GM12878 (cell line): ENCODE measurements around the gene ORM2. TPM values are rescaled to one million over a fixed set of nuclear protein-coding genes. Genes with fewer than 3 reads are reported as not detected.
A peak's percentile ranks its signal among the peaks of the same experiment; 100 is the strongest.

Source experiments
- ATAC-seq: fragments of 200-7000 bp; cut with Tn5 transposase; 3 replicates; pipeline ENCODE4 v1.9.1; 2020; ENCODE audit warnings: mild to moderate bottlenecking, moderate library complexity
- BruUV-seq: library from RNA; stranded (reverse); fragments of 400-500 nt; replicated peaks from 2 replicates; lab custom pipeline; 2021; lab: Mats Ljungman, UMichigan
- CTCF ChIA-PET: fragments of 300-600 bp; sonication (Branson Sonifier 250); formaldehyde crosslinking; extraction: SDS; loops from one replicate; lab custom pipeline; 2021; ENCODE audit warnings: inconsistent platforms; lab: Yijun Ruan, JAX
- POLR2A ChIA-PET: fragments of 350-600 bp; formaldehyde crosslinking; extraction: SDS; loops from one replicate; lab custom pipeline; 2021; ENCODE audit warnings: inconsistent platforms; lab: Charles Lee
- RAD21 ChIA-PET: fragments of 300-600 bp; sonication (Branson Sonifier 250); formaldehyde crosslinking; loops from one replicate; lab custom pipeline; 2023; ENCODE audit warnings: antibody characterized with exemption; ENCODE audit not compliant: unreplicated experiment; lab: Charles Lee
- SMC1A ChIA-PET: fragments of 300-600 bp; sonication (Branson Sonifier 250); formaldehyde crosslinking; loops from one replicate; lab custom pipeline; 2023; ENCODE audit not compliant: unreplicated experiment, uncharacterized antibody; lab: Charles Lee
- DNase-seq: peaks from one replicate; pipeline ENCODE4 v3.0.0-alpha.2; 2011; ENCODE audit warnings: low read depth, low spot score
- FAIRE-seq: peaks from 3 replicates; lab custom pipeline; 2011; peaks lifted over from hg19 to GRCh38; lab: Jason Lieb, UNC
- H2AFZ ChIP-seq: 2 replicates; pipeline ENCODE4 v1.6.0; 2011; ENCODE audit warnings: low read depth, low read length, control low read depth; ENCODE audit not compliant: control insufficient read depth
- H3K27ac ChIP-seq: 2 replicates; pipeline ENCODE4 v1.5.1; 2011; ENCODE audit warnings: control low read depth; ENCODE audit not compliant: control insufficient read depth, insufficient read depth
- H3K27me3 ChIP-seq, 2 experiments: replicated peaks in 1 of 2; 2 replicates each; pipeline versions ENCODE4 v1.6.0 to v1.6.1; 2011; ENCODE audit warnings: low read length in 1 of 2; ENCODE audit not compliant: control insufficient read depth in 2 of 2, insufficient read depth in 2 of 2
- H3K36me3 ChIP-seq, 2 experiments: 2 replicates each; pipeline ENCODE4 v1.5.1; 2011; ENCODE audit warnings: low read length in 1 of 2; ENCODE audit not compliant: control insufficient read depth in 2 of 2, insufficient read depth in 2 of 2
- H3K4me1 ChIP-seq: 2 replicates; pipeline ENCODE4 v1.6.1; 2011; ENCODE audit warnings: mild to moderate bottlenecking, low read length, moderate library complexity, mixed read lengths; ENCODE audit not compliant: control insufficient read depth, insufficient read depth
- H3K4me2 ChIP-seq: 2 replicates; pipeline ENCODE4 v1.6.0; 2011; ENCODE audit warnings: control low read depth; ENCODE audit not compliant: control insufficient read depth, insufficient read depth
- H3K4me3 ChIP-seq: fragments of 200-600 bp; sonication (generic); 2 replicates; pipeline ENCODE4 v1.5.1; 2016
- H3K79me2 ChIP-seq: 2 replicates; pipeline ENCODE4 v1.6.0; 2011; ENCODE audit warnings: low read length; ENCODE audit not compliant: control insufficient read depth, insufficient read depth
- H3K9ac ChIP-seq: 2 replicates; pipeline ENCODE4 v1.8.0; 2011; ENCODE audit warnings: low read length, control low read depth, mixed read lengths; ENCODE audit not compliant: control insufficient read depth, insufficient read depth
- H3K9me3 ChIP-seq: replicated peaks from 3 replicates; pipeline ENCODE4 v1.5.1; 2011; ENCODE audit warnings: mild to moderate bottlenecking, low read length; ENCODE audit not compliant: control insufficient read depth, insufficient read depth
- H4K20me1 ChIP-seq: 2 replicates; pipeline ENCODE4 v1.6.0; 2011; ENCODE audit not compliant: control insufficient read depth, insufficient read depth
- ASH2L ChIP-seq: fragments of 300-600, 200-600 bp; sonication (generic); IDR thresholded peaks from 2 replicates; pipeline ENCODE4 v1.6.1; 2017; ENCODE audit warnings: low read depth, mild to moderate bottlenecking, borderline replicate concordance
- BCL11A ChIP-seq: IDR thresholded peaks from 2 replicates; pipeline ENCODE4 v1.6.1; 2011; ENCODE audit warnings: low read depth, low read length
- FOXK2 ChIP-seq: fragments of 450-650 bp; IDR thresholded peaks from 2 replicates; pipeline ENCODE4 v1.6.1; 2017; ENCODE audit warnings: mild to moderate bottlenecking, moderate library complexity
- REST ChIP-seq: IDR thresholded peaks from 2 replicates; pipeline ENCODE4 v1.6.1; 2012; ENCODE audit warnings: mild to moderate bottlenecking, low read depth, low read length
- SMARCA5 ChIP-seq: fragments of 450-650 bp; IDR thresholded peaks from 2 replicates; pipeline ENCODE4 v1.6.1; 2017; ENCODE audit warnings: mild to moderate bottlenecking
- ZSCAN29 ChIP-seq: fragments of 450-650 bp; IDR thresholded peaks from 2 replicates; pipeline ENCODE4 v1.6.1; 2017; ENCODE audit warnings: mild to moderate bottlenecking, moderate library complexity
- WGBS: methylation state at CpG from one replicate; pipeline ENCODE4 v1.1.6; 2016; ENCODE audit warnings: low lambda C conversion rate; ENCODE audit not compliant: insufficient replicate concordance, insufficient coverage; ENCODE audit errors: missing lambda C conversion rate; 5-methylcytosine and 5-hydroxymethylcytosine counted together
- in situ Hi-C: fragments of 300-500 bp; cut with MboI; formaldehyde crosslinking; loops from 9 replicates; pipeline ENCODE4 v1.14.3; 2018; ENCODE audit warnings: mixed read lengths
- intact Hi-C: fragments of 100-400 bp; cut with micrococcal nuclease; formaldehyde crosslinking; loops from one replicate; pipeline ENCODE4 v1.14.2; 2022; ENCODE audit not compliant: unreplicated experiment
- polyA plus RNA-seq, 11 experiments: library from polyadenylated mRNA; depleted of rRNA in 4 of 11; unstranded in 6 of 11; stranded (reverse) in 5 of 11; fragments of >200 nt; fragmentation: Nextera tagmentation in 4 of 11; fragmentation: Illumina TruSeq in 1 of 11; extraction: Ambion mirVana in 4 of 11; extraction: Trizol in 1 of 11; gene quantifications; 1 replicate in 1 of 11; 2 replicates in 10 of 11; pipeline versions ENCODE4 v1.2.1 to v1.2.3, GENCODE V29; 2011 to 2016; ENCODE audit warnings: inconsistent platforms in 2 of 11, missing spikeins in 2 of 11, low read depth in 1 of 11
- total RNA-seq, 4 experiments: library from RNA; depleted of rRNA in 3 of 4; stranded (reverse); fragments of >200 nt in 3 of 4; fragmentation: Illumina TruSeq in 1 of 4; extraction: Trizol in 1 of 4; gene quantifications; 2 replicates each; pipeline versions ENCODE4 v1.2.1 to v1.2.3, GENCODE V29; 2013 to 2021

The ORM2 gene
- total and polyA plus RNA-seq, 10 of the 15 experiments (the other 5 are each of a cell fraction or from before 2014, with no cell fraction given) = 0.64 TPM; not detected in 9

- WGBS = 92% methylated on average over 12 of the region's 12 CpGs
- no peak overlapping the region for H3K4me2 ChIP-seq
- no peaks in the 10 kb centered on the region for H3K9me3 ChIP-seq
- SMC1A ChIA-PET = interaction anchor here (0.8 to 5.7 kb wide), 8 partner anchors 11 to 312 kb away, joined by 3 to 50 read pairs (median 3); partner anchors contain the start of gene AKNA
- no peak overlapping the region for H3K9ac ChIP-seq
- H3K27me3 ChIP-seq = no peaks in the 10 kb centered on the region
- peaks cover 6% of the 10 kb centered on the region; the same call in 1 of the 2 replicates for H3K4me1 ChIP-seq
- 0 out of 2 replicates have a peak, but pooled peaks cover 4% of the 10 kb centered on the region for H4K20me1 ChIP-seq
- DNase-seq (no peak), FAIRE-seq (no peak), ATAC-seq (no peak)
- H3K27ac ChIP-seq = no peak overlapping the region
- no TSS peak for BruUV-seq
- in situ Hi-C loops = no loop called here
- H3K79me2 ChIP-seq = no peaks in the 10 kb centered on the region
- intact Hi-C loops = loop anchor here (5.0 to 10.0 kb wide), 2 partner anchors 164 to 311 kb away; partner anchors contain the start of gene WHRN
- H2AFZ ChIP-seq = no peak overlapping the region
- RAD21 ChIA-PET = interaction anchor here (0.6 to 3.4 kb wide), 4 partner anchors 38 to 65 kb away, joined by 3 to 52 read pairs (median 3); partner anchors contain the start of gene AKNA
- peaks cover 58 to 71% of the 10 kb centered on the region in 2 experiments for H3K36me3 ChIP-seq
- CTCF ChIA-PET = interaction anchor here (0.6 to 6.6 kb wide), 4 partner anchors 26 to 130 kb away, joined by 3 to 122 read pairs (median 17); partner anchors contain the start of gene AKNA
- TF ChIP-seq BCL11A (no peak), REST (no peak), ASH2L (no peak), ZSCAN29 (no peak), FOXK2 (no peak), SMARCA5 (peak; percentile 60; the same call in 1 of the 2 replicates)
- POLR2A ChIA-PET = no interaction called here
- no peak overlapping the region for H3K4me3 ChIP-seq
Measured at GRCh38 chr9:114341152-114341830, 11.6 kb downstream of the ORM2 start.
